Activated CD4-positive, alpha-beta memory T cell treated with anti-CD3 and anti-CD28 coated beads, Interleukin-2, amount 10 ng/mL, durations not matched to agents 7 days and 5 days (primary cell): ENCODE results near the gene GSDMA. TPM values are rescaled to one million over a fixed set of nuclear protein-coding genes. Genes with fewer than 3 reads are reported as not detected.
"Not testable (repeated sequence)": the region's sequence is repeated elsewhere in the genome, so short reads cannot be mapped to it uniquely, and the experiment has no call there.

Experiments
- CTCF ChIA-PET: fragments of 350-600 bp; sonication (Branson Sonifier 250); formaldehyde crosslinking; loops from one replicate; lab custom pipeline; 2021; ENCODE audit warnings: antibody characterized with exemption, inconsistent platforms; lab: Charles Lee
- POLR2A ChIA-PET: fragments of 350-600 bp; sonication (Branson Sonifier 250); formaldehyde crosslinking; loops from one replicate; lab custom pipeline; 2021; ENCODE audit warnings: antibody characterized with exemption; lab: Charles Lee
- DNase-seq: peaks from one replicate; pipeline ENCODE4 v3.0.0-alpha.2; 2020
- H3K27ac Mint-ChIP-seq: one replicate; pipeline ENCODE4 v1.8.0; 2021; ENCODE audit warnings: mild to moderate bottlenecking, mixed read lengths
- H3K27me3 Mint-ChIP-seq: one replicate; pipeline ENCODE4 v1.8.0; 2021; ENCODE audit warnings: mixed read lengths
- H3K36me3 Mint-ChIP-seq: one replicate; pipeline ENCODE4 v1.8.0; 2021; ENCODE audit warnings: low read depth, mixed read lengths
- H3K4me1 Mint-ChIP-seq: one replicate; pipeline ENCODE4 v1.8.0; 2021; ENCODE audit warnings: mixed read lengths
- H3K4me3 Mint-ChIP-seq: one replicate; pipeline ENCODE4 v1.8.0; 2021; ENCODE audit warnings: mild to moderate bottlenecking, mixed read lengths
- H3K9me3 Mint-ChIP-seq: one replicate; pipeline ENCODE4 v1.8.0; 2021; ENCODE audit warnings: mixed read lengths
- total RNA-seq, 2 experiments: library from RNA; stranded (reverse); gene quantifications; one replicate each; pipeline ENCODE4 v1.2.3, GENCODE V29; 2021

GSDMA gene
- total RNA-seq, 2 experiments from 2014 or later, result 0.33 to 0.78 TPM

GRCh38 chr17:39937447-39937846 is 25.4 kb upstream of the GSDMA start:
- Mint-ChIP-seq H3K27ac (no peak overlapping the region), H3K27me3 (no peaks in the 10 kb centered on the region), H3K9me3 (no peaks in the 10 kb centered on the region), H3K4me1 (peaks cover 18% of the 10 kb centered on the region), H3K4me3 (no peak overlapping the region), H3K36me3 (no peaks in the 10 kb centered on the region)
- POLR2A ChIA-PET, result interaction anchor here (1.0 to 1.6 kb wide), 2 partner anchors 10 to 65 kb away, joined by 3 to 4 read pairs; partner anchors contain the start of genes LRRC3C and ORMDL3
- no peak for DNase-seq
- CTCF ChIA-PET, result interaction anchor here (1.1 kb wide), 1 partner anchor 21 kb away, joined by 4 read pairs; no protein-coding TSS in a partner anchor

DNA sequence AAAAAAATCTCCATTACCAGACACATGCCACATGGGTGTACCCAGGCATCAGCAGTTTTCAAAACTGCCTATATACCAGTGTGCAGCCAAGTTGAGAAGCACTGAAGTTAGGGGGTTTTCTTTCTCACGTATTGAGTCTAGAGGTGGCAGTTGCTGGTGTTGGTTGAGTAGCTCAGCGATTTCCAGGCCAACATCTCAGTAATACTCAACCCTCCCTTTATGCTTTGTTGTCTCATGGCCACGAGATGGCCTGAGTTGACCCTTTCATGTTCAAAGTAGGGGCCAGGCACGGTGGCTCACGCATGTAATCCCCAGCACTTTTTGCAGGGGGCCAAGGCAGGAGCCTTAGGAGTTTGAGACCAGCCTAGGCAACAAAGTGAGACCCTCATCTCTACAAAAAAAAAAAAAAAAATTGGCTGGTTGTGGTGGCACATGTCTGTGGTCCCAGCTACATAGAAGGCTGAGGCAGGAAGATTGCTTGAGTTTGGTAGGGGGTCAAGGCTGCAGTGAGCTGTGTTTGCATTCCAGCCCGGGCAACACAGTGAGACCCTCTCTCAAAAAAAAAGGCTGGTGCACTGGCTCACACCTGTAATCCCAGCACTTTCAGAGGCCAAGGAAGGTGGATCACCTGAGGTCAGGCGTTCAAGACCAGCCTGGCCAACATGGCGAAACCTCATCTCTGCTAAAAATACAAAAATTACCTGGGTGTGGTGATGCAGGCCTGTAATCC is 24.5 kb upstream of the GSDMA start:
- Mint-ChIP-seq H3K36me3 (no peaks in the 10 kb centered on the region), H3K27me3 (no peaks in the 10 kb centered on the region), H3K9me3 (no peaks in the 10 kb centered on the region), H3K4me3 (no peak overlapping the region), H3K27ac (no peak overlapping the region), H3K4me1 (peaks cover 18% of the 10 kb centered on the region)
- ChIA-PET POLR2A (interaction anchor here (1.0 to 1.6 kb wide), 3 partner anchors 11 to 66 kb away, joined by 3 to 4 read pairs (median 3); partner anchors contain the start of genes LRRC3C and ORMDL3), CTCF (interaction anchor here (1.1 kb wide), 1 partner anchor 20 kb away, joined by 4 read pairs; no protein-coding TSS in a partner anchor)
- DNase-seq, result no peak

GRCh38 chr17:39939106-39939505 is 23.7 kb upstream of the GSDMA start:
- Mint-ChIP-seq H3K27ac (no peak overlapping the region), H3K4me1 (peaks cover 18% of the 10 kb centered on the region), H3K9me3 (no peaks in the 10 kb centered on the region), H3K36me3 (no peaks in the 10 kb centered on the region), H3K4me3 (no peak overlapping the region), H3K27me3 (no peaks in the 10 kb centered on the region)
- no peak for DNase-seq
- ChIA-PET POLR2A (interaction anchor here (1.0 to 2.5 kb wide), 3 partner anchors 10 to 41 kb away, joined by 3 to 10 read pairs (median 7); partner anchors contain the start of gene PSMD3), CTCF (interaction anchor here (1.6 to 1.7 kb wide), 2 partner anchors 13 to 20 kb away, joined by 4 to 6 read pairs; no protein-coding TSS in a partner anchor)

DNA sequence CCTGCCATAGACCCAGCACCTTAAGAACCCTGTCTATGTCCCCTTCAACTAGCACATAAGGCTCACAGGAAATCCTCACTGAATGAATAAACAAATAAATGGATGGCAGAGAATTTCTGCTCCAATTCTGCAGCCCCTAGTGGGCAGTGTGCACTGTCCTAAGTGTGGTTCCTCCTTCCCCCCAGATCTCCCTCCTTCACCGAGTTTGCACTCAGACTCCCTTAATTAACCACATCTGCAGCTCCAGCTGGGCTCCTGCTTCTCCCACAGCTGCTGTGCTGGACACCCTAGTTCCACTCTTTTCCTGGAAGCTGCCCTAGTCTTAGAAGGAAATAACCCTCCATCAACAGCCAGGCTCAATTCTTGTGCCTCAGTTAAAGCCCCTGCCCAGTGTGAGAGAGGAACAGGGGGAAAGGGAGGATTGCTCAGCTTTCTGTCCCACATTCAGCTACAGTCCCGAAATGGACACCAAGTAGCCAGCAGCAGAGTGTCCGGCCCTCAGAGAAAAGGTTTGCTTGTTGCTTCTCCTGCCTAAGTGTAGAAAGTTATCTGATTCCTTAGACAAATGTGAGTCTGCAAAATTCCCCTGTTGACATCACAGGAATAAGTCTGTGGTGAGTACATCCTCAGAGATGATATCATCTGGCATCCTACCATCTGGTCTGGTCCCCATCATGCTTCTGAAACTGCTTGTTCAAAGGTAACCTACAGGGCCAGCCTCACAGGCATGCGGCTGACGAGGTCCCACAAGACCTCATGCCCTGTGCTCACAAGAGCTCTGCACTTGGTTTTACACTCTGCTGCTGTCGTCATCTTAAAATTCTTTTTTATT is 23.0 kb upstream of the GSDMA start:
- Mint-ChIP-seq H3K9me3 (no peaks in the 10 kb centered on the region), H3K4me1 (peaks cover 18% of the 10 kb centered on the region), H3K36me3 (no peaks in the 10 kb centered on the region), H3K27me3 (no peaks in the 10 kb centered on the region), H3K27ac (peak overlapping the region; percentile 66), H3K4me3 (no peak overlapping the region)
- ChIA-PET POLR2A (interaction anchor here (1.0 to 2.5 kb wide), 4 partner anchors 11 to 40 kb away, joined by 3 to 10 read pairs (median 8); partner anchors contain the start of genes LRRC3C, ORMDL3 and PSMD3), CTCF (interaction anchor here (0.6 to 1.7 kb wide), 4 partner anchors 14 to 41 kb away, joined by 3 to 6 read pairs (median 4); partner anchors contain the start of gene PSMD3)
- peak; percentile 55 for DNase-seq

DNA sequence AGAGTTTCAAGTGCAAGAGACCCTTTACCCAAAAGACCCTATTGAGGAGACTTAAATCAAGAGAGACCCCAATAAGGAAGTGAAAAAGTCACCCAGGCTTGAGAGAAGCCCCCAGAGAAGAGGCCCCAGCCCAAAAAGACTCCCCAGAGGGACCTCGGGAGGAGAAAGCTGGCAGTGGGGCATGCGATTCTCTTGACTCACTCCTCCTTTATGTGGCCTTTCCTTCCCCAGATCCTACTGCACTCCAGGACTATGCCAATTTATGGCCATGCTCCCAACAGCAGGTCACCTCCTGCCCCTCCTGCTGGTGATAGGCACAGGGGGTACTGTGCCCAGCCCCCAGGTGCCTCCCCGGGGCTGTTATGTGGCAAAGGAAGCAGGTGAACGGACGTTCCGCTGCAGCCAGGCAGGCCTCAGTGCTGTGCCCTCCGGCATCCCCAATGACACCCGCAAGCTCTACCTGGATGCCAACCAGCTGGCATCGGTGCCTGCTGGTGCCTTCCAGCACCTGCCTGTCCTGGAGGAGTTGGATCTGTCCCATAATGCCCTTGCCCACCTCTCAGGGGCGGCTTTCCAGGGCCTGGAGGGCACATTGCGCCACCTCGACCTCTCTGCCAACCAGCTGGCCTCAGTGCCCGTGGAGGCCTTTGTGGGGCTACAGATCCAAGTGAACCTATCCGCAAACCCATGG is 19.0 kb upstream of the GSDMA start:
- POLR2A ChIA-PET, result interaction anchor here (1.2 kb wide), 1 partner anchor 15 kb away, joined by 5 read pairs; no protein-coding TSS in a partner anchor
- Mint-ChIP-seq H3K27ac (no peak overlapping the region), H3K9me3 (no peaks in the 10 kb centered on the region), H3K4me1 (peaks cover 20% of the 10 kb centered on the region), H3K27me3 (no peaks in the 10 kb centered on the region), H3K36me3 (no peaks in the 10 kb centered on the region), H3K4me3 (no peak overlapping the region)
- CTCF ChIA-PET, result no interaction called here
- no peak for DNase-seq

DNA sequence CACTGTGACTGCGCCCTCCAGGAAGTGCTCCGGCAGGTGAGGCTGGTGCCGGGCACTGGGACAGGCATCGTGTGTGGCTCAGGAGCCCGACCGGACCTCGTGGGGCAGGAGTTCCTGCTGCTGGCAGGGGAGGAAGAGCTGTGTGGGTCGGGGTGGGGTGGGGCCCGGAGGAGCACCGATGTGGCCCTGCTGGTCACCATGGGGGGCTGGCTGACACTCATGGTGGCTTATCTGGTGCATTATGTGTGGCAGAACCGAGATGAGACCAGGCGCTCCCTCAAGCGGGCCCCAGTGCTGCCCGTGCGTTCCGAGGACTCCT is 18.5 kb upstream of the GSDMA start:
- H3K9me3 Mint-ChIP-seq, result no peaks in the 10 kb centered on the region
- H3K27ac Mint-ChIP-seq, result no peak overlapping the region
- ChIA-PET CTCF (no interaction called here), POLR2A (no interaction called here)
- H3K4me3 Mint-ChIP-seq, result no peak overlapping the region
- DNase-seq, result no peak
- peaks cover 16% of the 10 kb centered on the region for H3K4me1 Mint-ChIP-seq
- H3K36me3 Mint-ChIP-seq, result no peaks in the 10 kb centered on the region
- H3K27me3 Mint-ChIP-seq, result no peaks in the 10 kb centered on the region

GRCh38 chr17:39946551-39947330 is 16.1 kb upstream of the GSDMA start:
- no peaks in the 10 kb centered on the region for H3K9me3 Mint-ChIP-seq
- no peak for DNase-seq
- H3K36me3 Mint-ChIP-seq, result no peaks in the 10 kb centered on the region
- POLR2A ChIA-PET, result interaction anchor here (0.7 to 1.6 kb wide), 3 partner anchors 18 to 341 kb away, joined by 3 read pairs; partner anchors contain the start of gene PSMD3
- CTCF ChIA-PET, result no interaction called here
- no peak overlapping the region for H3K4me3 Mint-ChIP-seq
- peaks cover 4% of the 10 kb centered on the region for H3K27me3 Mint-ChIP-seq
- H3K27ac Mint-ChIP-seq, result no peak overlapping the region
- H3K4me1 Mint-ChIP-seq, result peaks cover 2% of the 10 kb centered on the region

DNA sequence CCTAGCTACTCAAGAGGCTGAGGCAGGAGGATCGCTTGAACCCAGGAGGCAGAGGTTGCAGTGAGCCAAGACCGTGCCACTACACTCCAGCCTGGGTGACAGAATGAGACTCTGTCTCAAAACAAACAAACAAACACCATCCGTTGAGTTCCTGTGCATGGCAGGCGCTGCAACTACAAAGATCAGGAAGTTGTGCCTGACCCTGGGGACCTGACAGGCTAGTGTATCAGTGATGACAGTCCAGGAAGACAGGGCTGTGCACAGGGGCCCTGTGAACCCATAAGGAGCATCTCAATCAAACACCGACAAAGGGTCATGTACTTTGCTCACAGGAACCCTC is 14.3 kb upstream of the GSDMA start:
- peaks cover 11% of the 10 kb centered on the region for H3K4me1 Mint-ChIP-seq
- POLR2A ChIA-PET, result interaction anchor here (1.1 to 1.6 kb wide), 2 partner anchors 20 to 26 kb away, joined by 3 read pairs; no protein-coding TSS in a partner anchor
- H3K27ac Mint-ChIP-seq, H3K36me3 Mint-ChIP-seq, DNase-seq, CTCF ChIA-PET, H3K4me3 Mint-ChIP-seq, H3K9me3 Mint-ChIP-seq: not testable (repeated sequence)
- H3K27me3 Mint-ChIP-seq, result peaks cover 11% of the 10 kb centered on the region

DNA sequence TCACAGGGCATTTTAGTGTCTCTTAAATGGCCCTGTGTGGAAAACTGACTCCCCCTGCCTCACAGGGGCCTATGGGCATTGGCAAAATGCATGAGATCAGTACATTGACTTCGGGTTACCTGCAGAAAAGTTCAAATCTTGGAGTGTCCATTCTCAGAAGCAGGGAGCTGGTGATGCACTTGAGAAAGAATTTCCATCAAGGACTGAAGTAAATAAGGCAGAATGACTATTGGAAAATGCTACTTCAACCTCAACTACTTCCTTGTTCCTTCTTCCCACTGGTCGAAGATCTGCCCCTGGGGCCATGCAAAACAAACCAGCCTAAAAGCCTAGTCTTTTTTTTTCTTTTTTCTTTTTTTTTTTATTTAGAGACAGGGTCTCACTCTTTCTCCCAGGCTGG is 13.8 kb upstream of the GSDMA start:
- H3K4me1 Mint-ChIP-seq, result peaks cover 14% of the 10 kb centered on the region
- no peak for DNase-seq
- ChIA-PET POLR2A (no interaction called here), CTCF (no interaction called here)
- no peaks in the 10 kb centered on the region for H3K9me3 Mint-ChIP-seq
- peaks cover 11% of the 10 kb centered on the region for H3K27me3 Mint-ChIP-seq
- H3K36me3 Mint-ChIP-seq, result no peaks in the 10 kb centered on the region
- no peak overlapping the region for H3K4me3 Mint-ChIP-seq
- no peak overlapping the region for H3K27ac Mint-ChIP-seq

DNA sequence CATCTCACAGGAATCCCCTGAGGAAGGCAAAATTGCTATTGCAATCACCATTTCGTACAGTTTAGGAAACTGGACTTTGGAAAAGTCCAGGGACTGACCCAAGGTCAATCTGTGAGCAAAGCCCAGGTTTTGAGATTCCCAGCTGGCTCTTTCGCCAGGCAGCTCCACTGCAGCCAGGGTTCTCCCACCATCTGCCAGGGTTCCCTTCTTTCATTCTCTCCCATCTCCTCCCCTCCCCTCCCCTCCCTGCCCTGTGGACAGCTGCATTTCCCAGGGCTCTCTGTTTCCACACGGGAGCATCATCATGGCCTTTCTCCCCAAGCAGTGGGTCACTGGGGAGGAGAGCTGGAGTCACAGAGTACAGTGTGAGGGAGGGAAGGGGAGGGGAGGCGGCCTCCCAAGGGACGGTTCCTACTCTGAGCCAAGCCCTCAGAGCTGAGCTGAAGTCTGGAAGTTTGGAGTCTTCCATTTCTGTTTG is 11.9 kb upstream of the GSDMA start:
- Mint-ChIP-seq H3K4me1 (peaks cover 14% of the 10 kb centered on the region), H3K4me3 (no peak overlapping the region), H3K9me3 (no peaks in the 10 kb centered on the region), H3K36me3 (no peaks in the 10 kb centered on the region), H3K27ac (no peak overlapping the region), H3K27me3 (peaks cover 11% of the 10 kb centered on the region)
- CTCF ChIA-PET, result no interaction called here
- POLR2A ChIA-PET, result interaction anchor here (0.6 to 1.0 kb wide), 2 partner anchors 24 to 245 kb away, joined by 3 read pairs; no protein-coding TSS in a partner anchor
- DNase-seq, result no peak

DNA sequence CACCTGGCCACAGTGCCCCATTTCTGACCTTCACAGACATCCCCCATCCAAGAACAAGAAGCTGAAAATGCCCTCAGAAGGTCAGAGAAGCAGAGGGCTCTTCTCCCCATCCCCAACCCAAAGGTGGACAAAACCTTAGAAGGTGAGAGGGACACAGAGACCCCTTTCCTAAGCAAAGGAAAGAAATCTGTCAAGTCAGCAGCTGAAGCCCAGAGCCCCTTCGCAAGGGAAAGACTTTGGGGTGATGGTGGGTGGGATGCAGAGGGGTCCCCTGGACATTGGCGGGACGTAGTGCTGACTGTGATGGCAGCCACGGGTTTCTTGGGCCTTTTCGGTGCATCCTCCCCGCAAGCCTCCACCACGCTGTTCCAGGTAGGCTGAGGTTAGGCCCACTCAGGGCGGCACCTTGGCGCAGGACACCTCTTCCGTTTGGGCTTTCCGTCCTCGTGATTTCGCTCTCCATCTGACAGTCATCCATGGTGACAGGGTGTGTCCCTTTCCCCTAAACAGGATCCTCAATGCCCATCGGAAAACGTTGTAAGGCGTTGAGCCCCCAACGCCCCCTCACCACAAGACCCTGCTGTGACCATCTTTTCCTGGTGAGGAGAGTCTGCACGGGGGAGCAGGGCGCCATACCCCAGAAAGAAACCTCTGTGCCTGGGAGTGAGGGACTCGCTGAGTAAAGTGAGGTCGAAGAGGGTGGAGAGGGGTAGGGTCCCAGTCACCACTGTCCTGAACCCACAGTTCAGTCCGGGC is 10.7 kb upstream of the GSDMA start:
- Mint-ChIP-seq H3K27me3 (peaks cover 11% of the 10 kb centered on the region), H3K4me1 (peaks cover 14% of the 10 kb centered on the region), H3K4me3 (peak overlapping the region; percentile 50), H3K36me3 (no peaks in the 10 kb centered on the region), H3K9me3 (no peaks in the 10 kb centered on the region), H3K27ac (no peak overlapping the region)
- ChIA-PET CTCF (interaction anchor here (1.1 kb wide), 1 partner anchor 330 kb away, joined by 3 read pairs; no protein-coding TSS in a partner anchor), POLR2A (interaction anchor here (1.3 kb wide), 1 partner anchor 11 kb away, joined by 3 read pairs; no protein-coding TSS in a partner anchor)
- DNase-seq, result no peak
